CD4-positive, alpha-beta T cell treated with Interleukin-6 at 100 ng/mL for 8 hours (primary cell): Measurements from ENCODE around the gene DCAF8.
A peak's percentile ranks its signal among the peaks of the same experiment; 100 is the strongest.

Experiments used
- DNase-seq: peaks from one replicate; pipeline ENCODE4 v3.0.0-alpha.2; 2020; ENCODE audit warnings: mixed read lengths, low spot score

Gene DCAF8

DNA sequence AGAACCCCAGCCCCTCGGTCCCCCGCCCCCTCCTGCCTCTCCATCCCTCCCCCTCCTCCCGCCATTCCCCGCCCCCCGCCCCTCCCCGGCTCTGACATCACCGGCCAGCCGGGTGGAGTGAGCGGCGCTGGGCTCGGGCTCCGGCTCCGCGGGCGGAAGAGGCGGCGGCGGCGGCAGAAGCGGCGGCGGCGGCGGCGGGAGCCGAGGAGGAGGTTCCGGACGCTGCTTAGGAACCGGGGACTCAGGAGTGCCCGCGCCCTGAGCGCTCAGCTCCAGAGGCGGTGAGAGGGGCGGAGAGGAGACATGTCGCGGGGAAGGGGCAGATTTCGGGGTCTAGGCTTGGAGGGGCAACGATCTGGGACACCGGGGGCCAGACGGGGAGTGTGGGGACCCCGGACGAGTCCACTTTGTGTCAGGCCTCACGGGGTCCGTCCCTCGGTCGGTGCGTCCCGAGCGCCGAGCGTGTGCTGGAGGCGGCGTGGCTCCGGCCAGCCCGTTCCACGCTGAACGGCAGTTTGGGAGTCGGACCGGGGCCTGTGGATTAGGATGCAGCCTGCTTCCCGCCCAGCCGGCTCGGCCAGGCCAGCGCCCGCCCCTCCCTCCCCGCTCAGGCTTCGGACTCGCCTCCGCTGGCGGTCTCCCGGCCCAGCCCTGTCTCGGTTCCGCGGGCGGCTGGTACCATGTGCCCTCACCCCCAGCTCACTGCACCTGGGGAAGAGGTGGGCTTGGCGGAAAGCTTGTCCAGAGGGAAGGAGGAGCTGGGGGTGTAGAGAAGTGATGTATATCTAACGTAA lies 56.9 kb downstream of the DCAF8 start, which contains the start of gene PEA15:
Gene PEA15, plus strand, starts transcription at position 143 of the 794 bp plus-strand sequence. CDS start 6,161 bp downstream, outside the sequence.
- DNase-seq, result peak; percentile 71

DNA sequence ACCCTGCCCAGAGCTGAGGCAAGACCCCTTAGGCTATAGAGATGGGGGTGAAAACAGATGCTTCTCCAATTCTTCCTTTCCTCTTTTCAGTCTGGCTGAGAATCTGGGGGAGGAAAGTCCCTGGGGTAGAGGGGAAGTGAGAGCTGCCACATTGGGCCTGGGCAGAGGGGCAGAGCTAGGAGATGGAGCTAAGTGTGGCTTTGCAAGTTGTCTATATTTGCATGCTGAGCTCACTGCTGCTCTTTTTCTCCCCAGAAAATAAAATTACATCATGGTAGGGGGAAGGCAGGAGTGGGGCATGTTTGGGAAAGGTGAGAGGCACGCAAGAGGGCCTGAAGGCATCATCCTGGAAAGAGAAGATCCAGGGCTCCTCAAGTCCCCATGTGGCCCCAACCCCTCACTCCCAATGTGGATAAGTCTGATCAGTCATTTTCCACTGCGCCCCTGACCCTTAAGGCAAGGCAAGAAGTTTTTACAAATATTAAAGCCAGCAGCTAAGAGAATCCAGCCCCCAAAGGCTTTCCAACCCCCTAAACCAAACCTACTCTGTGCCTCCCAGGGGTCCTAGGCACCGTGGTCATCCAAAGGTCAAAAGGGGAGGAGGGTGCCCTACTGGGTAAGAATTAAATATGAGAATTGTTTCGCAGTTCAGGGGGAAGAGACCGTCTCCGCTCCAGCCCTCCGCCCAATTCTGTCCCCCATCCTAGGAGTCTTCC lies 57.7 kb downstream of the DCAF8 start:
- DNase-seq, result no peak

DNA sequence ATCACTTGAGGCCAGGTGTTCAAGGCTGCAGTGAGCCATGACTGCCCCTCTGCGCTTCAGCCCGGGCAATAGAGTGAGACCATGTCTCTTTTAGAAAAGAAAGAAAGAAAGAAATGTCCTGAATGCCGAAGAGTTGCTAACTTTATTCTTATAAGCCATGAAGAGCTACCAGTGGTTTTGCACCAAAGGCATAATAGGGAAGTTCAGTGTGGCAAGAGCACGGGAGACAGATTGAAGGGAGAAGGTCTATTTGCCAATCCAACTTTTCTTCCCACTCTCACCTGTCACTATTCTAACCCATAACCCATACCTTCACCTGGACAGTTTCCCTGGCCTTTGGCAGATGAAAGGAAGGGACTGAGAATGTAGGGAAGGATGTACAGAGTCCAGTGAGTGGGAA lies 61.6 kb downstream of the DCAF8 start:
- DNase-seq, result no peak

DNA sequence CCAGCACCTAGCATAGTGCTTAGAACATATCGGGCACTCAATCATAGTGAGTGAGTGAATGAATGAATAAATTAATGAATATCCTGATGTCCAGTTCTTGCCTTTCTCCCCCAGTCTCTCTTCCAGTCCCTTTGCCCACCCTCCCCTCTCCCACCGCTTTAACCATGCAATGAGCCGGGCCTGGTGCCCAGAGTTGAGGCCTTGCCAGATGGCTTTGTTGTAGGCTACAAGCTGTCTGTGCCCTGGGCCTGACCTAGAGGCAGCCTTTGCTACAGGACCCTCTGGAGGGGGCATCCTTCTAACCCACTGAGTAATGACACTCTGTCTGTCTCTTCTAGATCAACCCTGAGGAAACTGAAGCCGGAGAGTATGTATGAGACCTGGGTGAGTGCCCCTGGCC lies 65.1 kb downstream of the DCAF8 start:
- DNase-seq, result no peak

DNA sequence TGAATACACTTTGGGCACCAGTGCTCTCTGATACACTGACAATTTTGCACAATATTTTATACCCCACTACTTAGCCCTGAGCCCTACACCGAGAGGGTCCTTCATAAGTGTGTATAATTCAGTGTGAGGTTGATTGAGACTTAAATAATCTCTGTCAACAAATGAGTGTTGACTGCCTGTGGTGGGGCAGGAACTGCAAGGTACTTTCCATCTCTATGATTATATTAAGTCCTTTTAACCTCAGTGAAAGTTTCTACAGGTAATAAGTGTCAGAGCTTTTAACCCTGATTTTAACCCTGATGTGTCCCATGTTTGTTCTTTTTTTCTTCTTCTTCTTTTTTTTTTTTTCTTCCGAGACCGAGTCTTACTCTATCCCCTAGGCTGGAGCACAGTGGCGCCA lies 66.2 kb downstream of the DCAF8 start:
- DNase-seq, result no peak

DNA sequence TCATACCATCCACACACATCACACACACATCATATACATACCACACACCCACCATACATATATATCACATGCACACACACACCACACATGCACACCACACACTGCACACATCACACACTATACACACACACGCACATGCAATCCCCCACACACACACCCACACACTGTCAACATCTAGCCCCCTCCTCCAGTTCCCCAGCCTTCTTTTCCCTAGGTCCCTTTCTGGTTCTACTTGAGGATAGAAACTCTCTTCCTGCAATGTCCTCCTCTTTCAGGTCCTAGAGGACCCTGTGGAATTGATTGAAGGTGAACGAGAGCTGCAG lies 67.7 kb downstream of the DCAF8 start:
- DNase-seq, result no peak

DNA sequence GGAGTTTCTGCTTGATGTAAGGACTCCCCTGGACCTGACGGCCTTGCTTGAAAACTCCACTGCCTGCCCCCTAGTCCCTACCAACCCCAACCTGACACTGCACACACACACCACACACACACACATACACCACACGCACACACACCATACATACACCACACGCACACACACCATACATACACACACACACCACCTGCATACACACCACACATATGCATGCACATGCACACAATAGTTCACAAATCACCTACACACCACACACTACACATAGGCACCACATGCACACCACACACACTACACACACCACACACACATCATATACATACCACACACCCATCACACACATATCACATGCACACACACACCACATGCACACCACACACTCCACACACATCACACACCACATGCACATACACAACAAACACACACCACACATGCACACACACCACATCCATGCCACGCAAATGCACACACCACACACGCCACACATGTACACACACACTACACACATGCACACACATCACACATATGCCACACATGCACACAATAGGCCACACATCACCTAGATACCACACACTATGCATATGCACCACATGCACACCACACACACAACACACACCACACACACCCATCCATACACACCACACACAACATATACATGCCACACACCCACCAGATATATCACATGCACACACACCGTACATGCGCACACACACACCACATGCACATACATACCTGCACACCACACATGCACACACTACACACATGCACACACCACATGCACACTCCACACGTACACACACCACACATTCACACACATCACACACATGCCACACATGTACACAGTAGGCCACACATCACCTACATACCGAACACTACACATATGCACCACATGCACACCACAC lies 68.3 kb downstream of the DCAF8 start:
- no peak for DNase-seq

DNA sequence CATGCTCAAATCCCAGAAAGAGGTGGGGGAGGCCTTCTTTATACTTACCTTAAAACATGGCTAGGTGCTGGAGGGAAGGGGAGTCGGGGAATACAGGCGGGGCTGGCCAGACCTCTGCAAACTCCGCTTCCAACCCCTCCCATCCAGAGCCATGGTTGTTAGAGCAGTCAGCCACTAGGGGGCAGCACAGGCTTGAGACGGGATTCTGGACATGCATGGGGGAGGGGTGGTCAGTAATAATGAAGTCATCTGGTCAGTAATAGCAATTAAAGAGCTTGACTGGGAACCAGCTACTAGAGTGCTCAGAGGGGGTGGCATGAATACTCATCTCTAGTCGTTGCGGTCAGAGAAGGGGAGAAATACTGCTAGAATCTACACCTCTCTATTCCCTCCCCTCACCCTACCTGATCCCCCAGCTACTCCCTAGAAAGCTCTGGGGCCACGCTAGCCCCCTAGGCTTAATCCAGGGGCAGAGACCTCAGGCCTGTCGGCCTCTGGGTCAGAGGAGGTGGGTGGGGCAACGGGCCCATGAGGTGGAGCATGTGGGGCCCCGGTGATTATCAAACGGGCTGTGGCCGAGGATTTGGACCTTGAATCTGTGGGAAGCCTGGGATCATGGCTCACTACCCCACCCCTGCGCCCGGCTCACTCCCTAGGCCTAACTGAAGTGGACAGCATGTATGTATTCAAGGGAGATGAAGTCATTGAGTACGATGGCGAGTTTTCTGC lies 69.1 kb downstream of the DCAF8 start:
- DNase-seq, result peak; percentile 72

DNA sequence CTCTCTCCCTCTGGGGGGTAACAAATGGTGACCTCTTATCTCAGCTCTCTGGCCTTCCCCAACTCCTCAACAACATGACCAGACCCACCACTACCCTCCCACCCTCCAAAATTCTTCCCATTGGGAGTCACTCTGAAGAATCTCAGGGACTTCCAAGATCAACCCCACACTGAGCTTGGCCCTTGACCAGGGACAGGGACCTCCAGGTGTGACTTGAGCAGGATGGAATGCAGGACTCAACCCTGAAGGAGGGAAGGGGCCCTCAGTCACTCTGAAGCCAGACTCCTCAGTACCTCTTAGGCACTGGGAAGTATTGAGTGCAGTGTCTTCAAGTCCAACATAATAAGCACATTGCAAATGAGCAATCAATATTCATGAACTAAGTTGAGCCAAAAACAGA lies 70.1 kb downstream of the DCAF8 start:
- no peak for DNase-seq

DNA sequence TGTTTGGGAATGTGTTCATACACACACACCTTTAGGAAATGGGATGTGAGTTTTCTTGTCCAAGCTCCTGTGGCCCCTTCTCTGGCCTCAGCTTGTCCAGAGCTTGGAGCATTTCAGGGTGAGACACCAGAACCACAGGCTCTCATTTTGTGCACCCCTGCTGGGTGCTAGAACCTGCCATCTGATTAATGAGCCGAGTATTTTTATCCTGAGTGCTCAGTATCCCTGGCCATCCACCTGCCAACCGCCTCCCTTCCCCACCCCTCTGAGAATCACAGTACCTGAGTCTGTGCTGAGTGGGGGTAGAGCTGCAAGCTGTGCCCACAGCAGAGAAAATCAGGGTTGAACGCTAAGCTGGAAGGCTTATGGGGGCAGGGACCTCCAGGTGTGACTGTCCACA lies 70.6 kb downstream of the DCAF8 start:
- no peak for DNase-seq

DNA sequence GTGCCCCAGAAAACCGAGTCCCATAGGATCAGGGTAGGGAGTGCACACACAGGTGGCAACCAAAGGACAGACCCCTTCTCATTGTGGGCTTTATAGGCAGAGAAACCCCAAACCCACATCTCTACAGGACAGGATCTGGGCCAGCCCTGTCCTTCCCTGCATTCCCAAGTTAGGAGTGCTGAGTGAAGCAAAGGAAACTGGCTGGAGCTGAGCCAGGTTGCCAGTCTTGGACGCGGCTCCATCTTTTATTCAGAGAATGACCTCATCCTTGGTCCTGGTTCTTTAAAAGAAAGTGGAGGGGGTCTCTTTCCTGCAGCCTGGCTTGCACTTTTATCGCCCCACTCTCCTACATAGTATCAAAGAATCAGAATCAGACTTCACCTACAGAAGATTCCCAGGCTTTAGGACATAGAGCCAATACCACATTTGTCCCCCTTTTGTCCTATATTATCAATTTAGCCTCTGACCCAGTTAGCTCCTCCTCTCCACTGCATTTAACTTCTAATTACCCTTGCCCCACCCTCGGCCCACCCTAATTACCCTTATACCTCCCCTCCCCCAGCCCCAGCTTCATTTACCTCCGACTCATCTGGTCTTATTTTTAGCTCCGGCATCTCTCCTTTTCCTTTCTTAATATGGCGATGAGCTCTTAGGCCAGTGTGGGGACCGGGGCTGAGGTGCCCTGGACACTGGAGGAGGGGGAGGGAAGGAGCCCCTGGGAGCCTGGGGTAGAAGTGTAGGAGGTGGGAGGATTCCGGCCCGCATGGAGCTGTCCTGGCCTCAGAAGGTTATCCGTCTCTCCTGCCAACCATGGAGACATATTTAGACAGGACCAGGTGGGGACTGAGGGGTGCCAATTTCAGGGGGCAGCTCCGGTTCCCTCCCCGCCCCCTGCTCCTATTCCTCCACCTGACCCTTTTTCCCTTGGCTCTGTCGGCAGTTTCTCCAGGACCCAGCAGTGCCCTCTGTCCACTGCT lies 72.4 kb downstream of the DCAF8 start, which contains the start of gene CASQ1:
Gene CASQ1, plus strand, starts transcription at position 927 of the 977 bp plus-strand sequence. CDS start 177 bp downstream, outside the sequence.
- DNase-seq, result no peak

DNA sequence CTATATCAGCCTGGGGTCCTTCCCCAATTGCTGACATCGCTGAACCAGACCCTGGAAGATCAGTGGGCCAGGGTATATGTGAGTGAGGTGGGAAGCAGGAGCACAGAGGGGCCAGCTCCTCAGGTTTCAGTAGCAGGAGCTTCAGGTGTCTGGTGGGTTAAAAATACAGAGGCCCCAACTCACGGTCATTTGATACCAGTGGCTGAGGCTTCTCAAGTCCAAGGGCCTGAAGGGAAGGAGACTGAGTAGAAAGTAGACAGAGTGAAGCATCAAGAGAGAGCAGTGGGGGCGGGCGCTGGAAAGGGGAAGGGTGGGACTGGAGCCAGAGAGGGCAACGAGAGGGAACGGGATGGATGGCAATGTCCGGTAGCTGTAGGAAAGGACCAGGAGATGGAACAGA lies 74.0 kb downstream of the DCAF8 start:
- DNase-seq, result no peak

DNA sequence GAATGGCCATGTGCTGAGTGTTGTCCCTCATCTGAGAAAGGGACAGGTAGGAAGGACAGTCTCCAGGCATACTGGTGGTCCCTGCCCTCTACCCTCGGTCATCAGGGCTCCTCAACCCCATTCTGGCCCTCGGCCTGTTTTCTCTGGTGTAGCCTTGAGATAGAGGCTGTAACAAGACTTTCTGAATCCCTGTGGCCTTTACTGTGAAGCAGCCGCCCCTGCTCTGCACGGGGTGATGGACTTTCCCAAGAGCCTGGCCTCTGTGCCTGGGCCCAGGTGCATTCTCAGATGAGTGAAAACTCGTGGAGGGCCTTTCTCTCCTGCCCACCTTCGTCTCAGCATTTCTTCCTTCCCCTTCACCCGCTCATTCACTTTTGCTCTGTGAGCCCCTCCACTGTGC lies 74.9 kb downstream of the DCAF8 start:
- no peak for DNase-seq

DNA sequence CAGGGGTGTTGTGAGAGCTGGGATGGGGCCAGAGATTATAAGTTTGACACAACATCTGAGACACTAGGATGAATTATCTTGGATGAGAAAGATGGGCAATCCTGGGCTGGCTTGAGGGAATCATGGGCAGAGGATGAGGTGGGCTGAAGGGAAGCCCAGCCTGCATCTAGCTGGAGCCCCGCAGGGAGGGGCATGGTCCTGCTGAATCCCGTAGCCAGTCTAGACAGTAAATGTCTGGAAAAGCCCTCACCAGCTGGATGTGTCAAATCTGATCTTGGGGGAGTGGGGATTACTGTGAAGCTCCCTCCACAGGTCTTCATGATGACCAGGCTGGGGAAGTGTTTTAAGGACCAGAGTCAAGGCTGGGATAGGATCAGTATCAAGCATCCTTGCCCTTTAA lies 75.6 kb downstream of the DCAF8 start:
- no peak for DNase-seq

DNA sequence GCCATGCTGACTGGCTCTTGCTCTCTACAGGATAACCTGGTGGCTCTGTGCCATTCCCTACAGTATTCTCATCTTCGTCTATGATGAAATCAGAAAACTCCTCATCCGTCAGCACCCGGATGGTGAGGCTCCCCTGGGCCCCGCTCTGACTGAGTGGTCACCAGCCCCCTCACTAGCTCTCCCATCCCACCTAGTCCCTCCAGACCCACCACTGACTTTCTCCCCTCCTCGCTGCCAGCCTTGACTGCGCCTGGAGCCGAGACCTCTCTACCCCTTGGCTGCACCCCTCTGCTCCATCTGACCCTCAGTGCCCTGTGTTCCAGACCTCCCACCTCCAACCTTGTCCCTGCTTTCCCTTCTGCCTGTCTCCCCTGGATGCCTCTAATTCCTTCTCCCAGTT lies 76.1 kb downstream of the DCAF8 start:
- no peak for DNase-seq

DNA sequence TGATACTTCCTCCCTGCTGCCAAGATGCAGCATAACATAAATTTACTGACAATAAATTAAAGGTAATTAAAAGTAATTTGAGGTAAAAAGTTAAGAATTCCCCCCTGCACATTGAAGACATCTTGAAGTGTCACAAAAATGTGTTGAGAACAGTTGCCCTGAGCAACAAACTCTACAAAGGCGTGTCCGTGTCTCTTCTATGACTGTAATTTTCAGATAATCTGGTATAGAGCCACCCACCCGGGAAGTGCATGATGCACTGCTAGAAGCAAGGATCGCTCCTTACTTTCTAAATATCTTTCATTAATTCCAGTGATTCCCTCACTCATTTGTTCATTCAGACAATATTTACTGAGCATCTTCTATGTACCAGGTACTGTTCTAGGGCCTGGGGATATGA lies 83.0 kb downstream of the DCAF8 start:
- no peak for DNase-seq

DNA sequence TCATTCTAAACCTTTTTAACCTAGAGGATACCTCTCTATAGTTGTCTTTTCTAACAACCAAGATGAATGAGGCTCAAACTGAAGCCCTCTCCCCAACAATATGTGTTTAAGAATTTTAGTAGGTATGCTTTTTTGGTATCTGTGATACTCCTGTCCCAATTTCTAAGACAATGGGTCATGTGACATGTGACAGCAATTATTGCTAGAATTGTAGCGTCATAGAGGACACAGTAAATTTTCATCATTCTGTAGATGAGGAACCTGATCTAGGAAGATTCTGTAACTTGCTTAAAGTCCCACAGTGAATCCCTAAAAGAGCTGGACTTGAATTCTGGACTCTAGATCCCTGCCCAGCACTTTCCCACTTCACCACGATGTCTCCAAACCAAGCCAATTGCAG lies 83.6 kb downstream of the DCAF8 start:
- DNase-seq, result no peak

DNA sequence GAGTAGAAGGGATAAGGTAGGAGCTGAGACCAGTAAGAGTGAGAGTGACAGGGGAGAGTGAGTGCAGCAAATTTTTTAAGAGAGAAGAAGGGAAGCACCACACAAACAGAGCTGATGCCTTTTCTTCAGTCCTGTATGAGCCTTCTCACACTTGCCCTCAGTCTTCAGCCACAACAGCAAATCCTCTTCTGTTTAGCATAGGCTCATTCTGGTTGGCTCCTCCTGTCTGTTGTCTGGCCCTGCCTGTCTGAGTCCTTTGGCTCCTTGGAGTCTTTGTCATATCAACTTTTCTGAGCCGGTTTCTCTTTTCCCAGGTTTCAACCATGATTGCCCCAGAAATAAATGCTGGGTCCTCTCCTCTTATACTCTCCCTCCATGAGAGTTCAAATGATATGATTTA lies 84.7 kb downstream of the DCAF8 start:
- DNase-seq, result no peak

DNA sequence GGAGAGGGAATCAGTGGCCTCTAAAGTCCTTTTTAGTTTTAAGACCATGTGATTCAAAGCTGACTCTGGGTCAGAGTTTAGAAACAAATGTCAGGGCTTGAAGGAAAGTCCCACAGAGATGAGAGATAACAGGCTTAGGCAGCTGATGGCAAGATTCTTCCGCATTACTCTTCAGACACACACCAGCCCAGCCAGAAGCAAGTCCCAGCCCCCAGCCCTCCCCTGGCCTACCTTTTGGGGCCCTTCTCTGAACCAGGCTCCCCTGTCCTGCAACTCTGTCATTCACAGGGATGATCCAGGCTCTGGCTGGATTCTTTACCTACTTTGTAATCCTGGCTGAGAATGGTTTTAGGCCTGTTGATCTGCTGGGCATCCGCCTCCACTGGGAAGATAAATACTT lies 85.1 kb downstream of the DCAF8 start:
- no peak for DNase-seq

DNA sequence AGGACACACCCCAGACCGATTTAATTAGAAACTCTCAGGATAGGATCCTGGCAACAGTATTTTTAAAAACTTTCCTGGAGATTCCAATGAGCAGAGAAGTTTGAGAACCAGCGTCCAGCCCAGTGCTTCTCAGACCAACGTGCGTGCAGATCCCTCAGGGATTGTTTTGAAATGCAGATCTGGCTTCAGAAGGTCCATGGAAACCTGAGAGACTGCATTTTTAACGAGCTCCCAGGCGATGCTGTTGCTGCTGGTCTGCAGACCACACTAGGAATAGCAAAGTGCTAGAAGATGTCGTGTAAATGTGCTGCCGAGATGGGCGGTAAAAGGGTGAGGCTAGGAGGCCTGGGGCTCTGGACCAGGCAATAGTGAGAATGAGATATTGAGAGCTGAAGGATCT lies 90.4 kb downstream of the DCAF8 start:
- DNase-seq, result no peak

DNA sequence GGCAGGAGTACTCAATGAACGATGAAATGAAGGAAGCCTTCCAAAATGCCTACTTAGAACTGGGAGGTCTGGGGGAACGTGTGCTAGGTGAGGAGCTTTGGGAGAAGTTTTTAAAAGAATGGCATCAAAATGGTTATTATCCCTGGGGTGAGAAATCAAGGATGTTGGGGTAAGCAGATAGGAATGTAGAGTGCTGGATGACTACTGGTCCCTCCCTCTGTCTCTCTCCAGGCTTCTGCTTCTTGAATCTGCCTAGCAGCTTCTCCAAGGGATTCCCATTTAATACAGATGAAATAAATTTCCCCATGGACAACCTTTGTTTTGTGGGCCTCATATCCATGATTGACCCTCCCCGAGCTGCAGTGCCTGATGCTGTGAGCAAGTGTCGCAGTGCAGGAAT lies 91.0 kb downstream of the DCAF8 start:
- no peak for DNase-seq
